ENCODE data around the gene TMEM63A. TPM values are rescaled to one million over a fixed set of nuclear protein-coding genes. Genes with fewer than 3 reads are reported as not detected.

Gene TMEM63A
- total RNA-seq, 1 experiment from 2014 or later, result 115 TPM

GRCh38 chr1:225827076-225827475, 55.1 kb downstream of the TMEM63A start:
- Histone ChIP-seq H3K4me3 (no peak overlapping the region), H4K20me1 (ENCODE audit: insufficient read depth) (peaks cover 9% of the 10 kb centered on the region; the same call in 1 of the 2 replicates), H2AFZ (no peak overlapping the region), H3K27me3 (ENCODE audit: insufficient read depth, low read depth) (no peaks in the 10 kb centered on the region), H3K27ac (no peak overlapping the region), H3K4me2 (no peak overlapping the region), H3K79me2 (ENCODE audit: low read depth) (peaks cover 51% of the 10 kb centered on the region), H3K36me3 (ENCODE audit: low read depth) (peaks cover 33% of the 10 kb centered on the region), H3K4me1 (replicated peaks; ENCODE audit: insufficient read depth) (no peaks in the 10 kb centered on the region), H3K9me3 (ENCODE audit: insufficient read depth, low read depth) (no peaks in the 10 kb centered on the region), H3F3A (ENCODE audit: insufficient read depth, low read depth) (peaks cover 6% of the 10 kb centered on the region; the same call in 1 of the 2 replicates), H3K9me2 (ENCODE audit: insufficient read depth) (no peaks in the 10 kb centered on the region)
- BruUV-seq (replicated peaks), result no TSS peak
- CTCF ChIA-PET, result interaction anchor here (0.6 to 1.2 kb wide), 3 partner anchors 105 to 352 kb away, joined by 3 read pairs; no protein-coding TSS in a partner anchor
- no peak for DNase-seq
- TF ChIP-seq, protein P1, sequence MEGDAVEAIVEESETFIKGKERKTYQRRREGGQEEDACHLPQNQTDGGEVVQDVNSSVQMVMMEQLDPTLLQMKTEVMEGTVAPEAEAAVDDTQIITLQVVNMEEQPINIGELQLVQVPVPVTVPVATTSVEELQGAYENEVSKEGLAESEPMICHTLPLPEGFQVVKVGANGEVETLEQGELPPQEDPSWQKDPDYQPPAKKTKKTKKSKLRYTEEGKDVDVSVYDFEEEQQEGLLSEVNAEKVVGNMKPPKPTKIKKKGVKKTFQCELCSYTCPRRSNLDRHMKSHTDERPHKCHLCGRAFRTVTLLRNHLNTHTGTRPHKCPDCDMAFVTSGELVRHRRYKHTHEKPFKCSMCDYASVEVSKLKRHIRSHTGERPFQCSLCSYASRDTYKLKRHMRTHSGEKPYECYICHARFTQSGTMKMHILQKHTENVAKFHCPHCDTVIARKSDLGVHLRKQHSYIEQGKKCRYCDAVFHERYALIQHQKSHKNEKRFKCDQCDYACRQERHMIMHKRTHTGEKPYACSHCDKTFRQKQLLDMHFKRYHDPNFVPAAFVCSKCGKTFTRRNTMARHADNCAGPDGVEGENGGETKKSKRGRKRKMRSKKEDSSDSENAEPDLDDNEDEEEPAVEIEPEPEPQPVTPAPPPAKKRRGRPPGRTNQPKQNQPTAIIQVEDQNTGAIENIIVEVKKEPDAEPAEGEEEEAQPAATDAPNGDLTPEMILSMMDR (conservative IDR thresholded peaks at IDR 0.05), result no peak
- TF ChIP-seq EZH2 (IDR thresholded peaks at IDR 0.05; ENCODE audit: low read depth), result no peak
- intact Hi-C loops (cut with micrococcal nuclease; ENCODE audit: unreplicated experiment), result no loop called here
- POLR2A ChIA-PET (ENCODE audit: unreplicated experiment), result interaction anchor here (0.6 kb wide), 1 partner anchor 9 kb away, joined by 3 read pairs; no protein-coding TSS in a partner anchor

GRCh38 chr1:225825607-225826007, 56.6 kb downstream of the TMEM63A start:
- BruUV-seq (replicated peaks), result no TSS peak
- Histone ChIP-seq H3K4me2 (no peak overlapping the region), H3F3A (ENCODE audit: insufficient read depth, low read depth) (peaks cover 3% of the 10 kb centered on the region; the same call in 1 of the 2 replicates), H4K20me1 (ENCODE audit: insufficient read depth) (peaks cover 9% of the 10 kb centered on the region; the same call in 1 of the 2 replicates), H3K4me1 (replicated peaks; ENCODE audit: insufficient read depth) (0 out of 2 replicates have a peak, but pooled peaks cover 2% of the 10 kb centered on the region), H3K27ac (no peak overlapping the region), H3K36me3 (ENCODE audit: low read depth) (peaks cover 34% of the 10 kb centered on the region), H3K79me2 (ENCODE audit: low read depth) (peaks cover 60% of the 10 kb centered on the region), H2AFZ (no peak overlapping the region), H3K27me3 (ENCODE audit: insufficient read depth, low read depth) (no peaks in the 10 kb centered on the region), H3K9me3 (ENCODE audit: insufficient read depth, low read depth) (no peaks in the 10 kb centered on the region), H3K9me2 (ENCODE audit: insufficient read depth) (no peaks in the 10 kb centered on the region), H3K4me3 (no peak overlapping the region)
- POLR2A ChIA-PET (ENCODE audit: unreplicated experiment), result no interaction called here
- CTCF ChIA-PET, result no interaction called here
- no peak for DNase-seq
- no peak for TF ChIP-seq EZH2 (IDR thresholded peaks at IDR 0.05; ENCODE audit: low read depth)
- TF ChIP-seq, protein P1 (conservative IDR thresholded peaks at IDR 0.05), result no peak
- intact Hi-C loops (cut with micrococcal nuclease; ENCODE audit: unreplicated experiment), result no loop called here

DNA sequence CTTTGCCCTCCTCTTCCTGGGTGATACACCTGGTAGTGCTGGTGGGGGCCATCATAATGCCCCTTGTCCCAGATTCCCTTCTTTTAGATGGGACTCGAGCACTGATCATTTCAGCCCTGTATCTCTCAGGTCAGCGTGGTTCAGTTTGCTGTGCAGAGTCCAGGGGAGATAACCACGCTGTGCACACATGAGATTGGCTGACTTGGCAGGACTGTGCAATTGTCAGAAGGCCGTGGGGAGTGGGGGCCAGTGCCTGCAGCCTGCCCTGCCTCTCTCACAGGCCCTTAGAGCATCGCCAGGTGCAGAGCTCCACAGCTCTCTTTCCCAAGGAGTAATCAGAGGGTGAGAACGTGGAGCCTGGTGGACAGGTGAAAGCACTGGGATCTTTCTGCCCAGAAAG, 57.1 kb downstream of the TMEM63A start:
- H3F3A ChIP-seq (ENCODE audit: insufficient read depth, low read depth), result no peaks in the 10 kb centered on the region
- H3K79me2 ChIP-seq (ENCODE audit: low read depth), result peaks cover 65% of the 10 kb centered on the region
- no peak overlapping the region for H3K27ac ChIP-seq
- POLR2A ChIA-PET (ENCODE audit: unreplicated experiment), result no interaction called here
- no peak overlapping the region for H2AFZ ChIP-seq
- TF ChIP-seq EZH2 (IDR thresholded peaks at IDR 0.05; ENCODE audit: low read depth), result no peak
- TF ChIP-seq, protein P1 (conservative IDR thresholded peaks at IDR 0.05), result no peak
- BruUV-seq (replicated peaks), result no TSS peak
- H3K9me2 ChIP-seq (ENCODE audit: insufficient read depth), result no peaks in the 10 kb centered on the region; the same call in 1 of the 2 replicates
- H3K9me3 ChIP-seq (ENCODE audit: insufficient read depth, low read depth), result no peaks in the 10 kb centered on the region
- intact Hi-C loops (cut with micrococcal nuclease; ENCODE audit: unreplicated experiment), result no loop called here
- no peak overlapping the region for H3K4me3 ChIP-seq
- no peaks in the 10 kb centered on the region for H3K27me3 ChIP-seq (ENCODE audit: insufficient read depth, low read depth)
- DNase-seq, result no peak
- H3K36me3 ChIP-seq (ENCODE audit: low read depth), result peaks cover 34% of the 10 kb centered on the region
- 0 out of 2 replicates have a peak, but pooled peaks cover 5% of the 10 kb centered on the region for H3K4me1 ChIP-seq (replicated peaks; ENCODE audit: insufficient read depth)
- H4K20me1 ChIP-seq (ENCODE audit: insufficient read depth), result peaks cover 9% of the 10 kb centered on the region; the same call in 1 of the 2 replicates
- no peak overlapping the region for H3K4me2 ChIP-seq
- CTCF ChIA-PET, result no interaction called here

Measured in PC-9 (cell line).